IMR-90 (cell line): ENCODE measurements around the gene DGKD. TPM values are rescaled to one million over a fixed set of nuclear protein-coding genes. Genes with fewer than 3 reads are reported as not detected.

Experiments used
- ATAC-seq: fragments of 200-7000 bp; cut with Tn5 transposase; 2 replicates; pipeline ENCODE4 v1.9.1; 2020; ENCODE audit warnings: low read depth, mild to moderate bottlenecking, moderate library complexity
- BruUV-seq: library from RNA; stranded (reverse); fragments of 400-500 nt; replicated peaks from 2 replicates; lab custom pipeline; 2021; lab: Mats Ljungman, UMichigan
- CTCF ChIA-PET: fragments of 300-600 bp; formaldehyde crosslinking; extraction: SDS; loops from one replicate; lab custom pipeline; 2021; ENCODE audit warnings: antibody characterized with exemption; lab: Yijun Ruan, JAX
- POLR2A ChIA-PET: fragments of 300-600 bp; sonication (Branson Sonifier 250); formaldehyde crosslinking; loops from one replicate; lab custom pipeline; 2022; ENCODE audit warnings: antibody characterized with exemption; ENCODE audit not compliant: unreplicated experiment; lab: Charles Lee
- DNase-seq: peaks from one replicate; pipeline ENCODE4 v3.0.0; 2013
- H2AFZ ChIP-seq: replicated peaks from 2 replicates; pipeline ENCODE3; 2013; ENCODE audit warnings: low read length, mild to moderate bottlenecking; ENCODE audit not compliant: poor library complexity
- H2AK5ac ChIP-seq: 2 replicates; pipeline ENCODE4 v1.6.1; 2013; ENCODE audit warnings: low read depth, low read length, inconsistent platforms
- H2AK9ac ChIP-seq: replicated peaks from 2 replicates; pipeline ENCODE3; 2013; ENCODE audit warnings: mild to moderate bottlenecking, low read depth, low read length, moderate library complexity; ENCODE audit not compliant: poor library complexity
- H2BK120ac ChIP-seq: 2 replicates; pipeline ENCODE4 v1.6.1; 2013; ENCODE audit warnings: low read depth, low read length, inconsistent platforms
- H2BK15ac ChIP-seq: 3 replicates; pipeline ENCODE4 v1.6.1; 2013; ENCODE audit warnings: low read depth, low read length, inconsistent platforms
- H2BK20ac ChIP-seq: 2 replicates; pipeline ENCODE4 v1.6.1; 2013; ENCODE audit warnings: low read depth, mild to moderate bottlenecking, inconsistent platforms, low read length, moderate library complexity
- H2BK5ac ChIP-seq: 2 replicates; pipeline ENCODE4 v1.6.1; 2013; ENCODE audit warnings: mild to moderate bottlenecking, low read depth, low read length, inconsistent platforms; ENCODE audit not compliant: poor library complexity, severe bottlenecking
- H3K14ac ChIP-seq: replicated peaks from 2 replicates; pipeline ENCODE4 v1.6.1; 2013; ENCODE audit warnings: low read depth, low read length, inconsistent platforms
- H3K18ac ChIP-seq: 2 replicates; pipeline ENCODE4 v1.6.1; 2013; ENCODE audit warnings: low read depth, low read length, control low read depth
- H3K23ac ChIP-seq: 2 replicates; pipeline ENCODE4 v1.6.1; 2013; ENCODE audit warnings: low read depth, low read length, inconsistent platforms
- H3K27ac ChIP-seq: 2 replicates; pipeline ENCODE4 v1.5.1; 2013; ENCODE audit warnings: mild to moderate bottlenecking, control low read depth, low read length; ENCODE audit not compliant: insufficient read depth
- H3K27me3 ChIP-seq: 2 replicates; pipeline ENCODE4 v1.6.1; 2013; ENCODE audit warnings: low read length; ENCODE audit not compliant: control insufficient read depth, insufficient read depth
- H3K36me3 ChIP-seq: 2 replicates; pipeline ENCODE4 v1.6.1; 2013; ENCODE audit warnings: low read length, mixed read lengths; ENCODE audit not compliant: control insufficient read depth, insufficient read depth
- H3K4ac ChIP-seq: 2 replicates; pipeline ENCODE4 v1.6.1; 2013; ENCODE audit warnings: low read depth, low read length, inconsistent platforms
- H3K4me1 ChIP-seq: 2 replicates; pipeline ENCODE4 v1.6.1; 2013; ENCODE audit warnings: low read length, mixed read lengths; ENCODE audit not compliant: control insufficient read depth, insufficient read depth
- H3K4me2 ChIP-seq: 2 replicates; pipeline ENCODE4 v1.6.1; 2013; ENCODE audit warnings: low read depth, mild to moderate bottlenecking, control low read depth, low read length, moderate library complexity
- H3K4me3 ChIP-seq: 2 replicates; pipeline ENCODE4 v1.5.1; 2013; ENCODE audit warnings: low read depth, mild to moderate bottlenecking, control low read depth, low read length, moderate library complexity; ENCODE audit not compliant: insufficient read depth
- H3K56ac ChIP-seq: 2 replicates; pipeline ENCODE4 v1.6.1; 2013; ENCODE audit warnings: low read length, inconsistent platforms; ENCODE audit not compliant: insufficient read depth; ENCODE audit errors: extremely low read depth
- H3K79me1 ChIP-seq, 2 experiments: 2 replicates each; pipeline ENCODE4 v1.6.1; 2013; ENCODE audit warnings: low read length in 2 of 2, inconsistent platforms in 1 of 2, low read depth in 1 of 2
- H3K9ac ChIP-seq: 2 replicates; pipeline ENCODE4 v1.6.1; 2013; ENCODE audit warnings: low read depth, low read length, control low read depth
- H3K9me1 ChIP-seq: 2 replicates; pipeline ENCODE4 v1.6.1; 2013; ENCODE audit warnings: low read length, inconsistent platforms; ENCODE audit not compliant: insufficient read depth
- H3K9me3 ChIP-seq: 2 replicates; pipeline ENCODE4 v1.6.1; 2013; ENCODE audit warnings: low read length; ENCODE audit not compliant: control insufficient read depth, insufficient read depth
- H4K20me1 ChIP-seq: 2 replicates; pipeline ENCODE4 v1.6.1; 2013; ENCODE audit warnings: low read length, inconsistent platforms; ENCODE audit not compliant: insufficient read depth
- H4K5ac ChIP-seq: 2 replicates; pipeline ENCODE4 v1.6.1; 2013; ENCODE audit warnings: mild to moderate bottlenecking, low read depth, low read length, control low read depth
- H4K8ac ChIP-seq, 2 experiments: 2 replicates each; pipeline ENCODE4 v1.6.1; 2013; ENCODE audit warnings: low read depth in 2 of 2, low read length in 2 of 2, control low read depth in 1 of 2, inconsistent platforms in 1 of 2
- H4K91ac ChIP-seq: 2 replicates; pipeline ENCODE4 v1.6.1; 2013; ENCODE audit warnings: low read depth, low read length, inconsistent platforms; ENCODE audit not compliant: insufficient read depth
- CEBPB ChIP-seq: IDR thresholded peaks from 2 replicates; pipeline ENCODE4 v1.6.1; 2012; ENCODE audit warnings: low read depth, low read length, improper control_type of control experiment
- CHD1 ChIP-seq: IDR thresholded peaks from 2 replicates; pipeline ENCODE4 v1.6.1; 2012; ENCODE audit warnings: low read depth, low read length, improper control_type of control experiment
- ELK1 ChIP-seq: fragments of 150-350 bp; IDR thresholded peaks from 2 replicates; pipeline ENCODE4 v1.6.1; 2016; ENCODE audit warnings: low read depth, mild to moderate bottlenecking, low read length, moderate library complexity, borderline replicate concordance
- FOS ChIP-seq: fragments of 150-350 bp; IDR thresholded peaks from 2 replicates; pipeline ENCODE4 v1.6.1; 2016; ENCODE audit warnings: low read depth, low read length
- MAFK ChIP-seq: IDR thresholded peaks from 2 replicates; pipeline ENCODE4 v1.6.1; 2012; ENCODE audit warnings: low read depth, low read length, improper control_type of control experiment
- MXI1 ChIP-seq: IDR thresholded peaks from 2 replicates; pipeline ENCODE4 v1.6.1; 2012; ENCODE audit warnings: low read depth, mild to moderate bottlenecking, low read length, moderate library complexity, borderline replicate concordance
- NFE2L2 ChIP-seq: fragments of 150-350 bp; IDR thresholded peaks from 2 replicates; pipeline ENCODE4 v1.6.1; 2016; ENCODE audit warnings: low read depth, mild to moderate bottlenecking, low read length
- POLR2A ChIP-seq: IDR thresholded peaks from 2 replicates; pipeline ENCODE4 v1.6.1; 2012; ENCODE audit warnings: mild to moderate bottlenecking, low read depth, low read length
- RFX5 ChIP-seq: IDR thresholded peaks from 2 replicates; pipeline ENCODE4 v1.8.0; 2012; ENCODE audit warnings: low read depth, mild to moderate bottlenecking, low read length, moderate library complexity
- USF2 ChIP-seq: fragments of 150-350 bp; IDR thresholded peaks from 2 replicates; pipeline ENCODE4 v1.6.1; 2017; ENCODE audit warnings: mild to moderate bottlenecking, antibody characterized with exemption, low read length, low read depth
- WGBS, 2 experiments: methylation state at CpG; one replicate each; pipeline versions ENCODE4 v1.1.5 to v1.1.7; 2013; ENCODE audit warnings: missing lambda C conversion rate in 2 of 2; ENCODE audit not compliant: insufficient read length in 1 of 2; ENCODE audit errors: extremely low coverage in 2 of 2; 5-methylcytosine and 5-hydroxymethylcytosine counted together
- dilution Hi-C: fragments of 300-500 bp; cut with HindIII; formaldehyde crosslinking; loops from one replicate; pipeline ENCODE4 v1.14.3; 2018; ENCODE audit warnings: low sequenced_read_pairs; ENCODE audit not compliant: unreplicated experiment
- in situ Hi-C: fragments of 300-500 bp; cut with MboI; formaldehyde crosslinking; loops from 3 replicates; pipeline ENCODE4 v1.14.3; 2019; ENCODE audit warnings: low sequenced_read_pairs, inconsistent platforms, mixed read lengths
- intact Hi-C: fragments of 100-400 bp; cut with micrococcal nuclease; formaldehyde crosslinking; loops from 2 replicates; pipeline ENCODE4 v1.10.0; 2022
- polyA plus RNA-seq, 3 experiments: library from polyadenylated mRNA; depleted of rRNA; stranded (reverse); fragments of >200 nt; gene quantifications; 2 replicates each; pipeline ENCODE4 v1.2.3, GENCODE V29; 2012; ENCODE audit warnings: low replicate concordance in 1 of 3
- total RNA-seq: library from RNA; depleted of rRNA; stranded (reverse); fragments of >200 nt; gene quantifications from 2 replicates; pipeline ENCODE4 v1.2.3, GENCODE V29; 2012

DGKD gene
- total and polyA plus RNA-seq, 2 of the 4 experiments (the other 2 are of a cell fraction): 6.5 to 10.1 TPM

GRCh38 chr2:233436691-233437438 lies 82.6 kb downstream of the DGKD start:
- Histone ChIP-seq H2AK9ac (no peak overlapping the region), H4K91ac (no peak overlapping the region), H3K27ac (no peak overlapping the region), H3K79me1 (peaks cover 0 to 3% of the 10 kb centered on the region in 2 experiments; a peak in 1 of 4 replicates), H2BK5ac (no peak overlapping the region), H3K23ac (no peak overlapping the region), H2BK120ac (no peak overlapping the region), H3K9me1 (peaks cover 5% of the 10 kb centered on the region; the same call in 1 of the 2 replicates), H3K4ac (no peak overlapping the region), H3K9me3 (no peaks in the 10 kb centered on the region), H3K36me3 (peaks cover 26% of the 10 kb centered on the region), H2BK20ac (no peak overlapping the region), H3K14ac (no peak overlapping the region), H3K18ac (no peak overlapping the region), H3K4me3 (no peak overlapping the region), H3K56ac (no peak overlapping the region), H3K4me2 (no peak overlapping the region), H2AK5ac (no peak overlapping the region), H3K4me1 (no peaks in the 10 kb centered on the region), H3K27me3 (no peaks in the 10 kb centered on the region), H2AFZ (no peak overlapping the region), H3K9ac (no peak overlapping the region), H4K8ac (no peak overlapping the region), H4K5ac (no peak overlapping the region), H4K20me1 (no peaks in the 10 kb centered on the region), H2BK15ac (no peak overlapping the region)
- intact Hi-C loops: no loop called here
- POLR2A ChIA-PET: no interaction called here
- CTCF ChIA-PET: no interaction called here
- in situ Hi-C loops: no loop called here
- TF ChIP-seq MXI1 (no peak), RFX5 (no peak), CEBPB (no peak), NFE2L2 (no peak), USF2 (no peak), CHD1 (no peak), FOS (no peak), MAFK (no peak), ELK1 (no peak), POLR2A (no peak)
- DNase-seq (no peak), ATAC-seq (no peak)
- dilution Hi-C loops: no loop called here
- 97% methylated on average over 6 of the region's 17 CpGs; no CpG with 5 or more reads in 1 of the 2 experiments for WGBS, 2 experiments
- no TSS peak for BruUV-seq
